CD4-positive, alpha-beta T cell (primary cell): ENCODE measurements around the gene TMEM89. TPM values are rescaled to one million over a fixed set of nuclear protein-coding genes. Genes with fewer than 3 reads are reported as not detected.

Experiments
- ATAC-seq: fragments of 200-7000 bp; cut with Tn5 transposase; one replicate; pipeline ENCODE4 v1.10.0; 2022; ENCODE audit warnings: mild to moderate bottlenecking; ENCODE audit not compliant: poor library complexity
- CTCF ChIA-PET: fragments of 350-600 bp; sonication (Branson Sonifier 250); formaldehyde crosslinking; loops from one replicate; lab custom pipeline; 2021; ENCODE audit warnings: antibody characterized with exemption, inconsistent platforms; lab: Charles Lee
- POLR2A ChIA-PET: fragments of 350-600 bp; sonication (Branson Sonifier 250); formaldehyde crosslinking; loops from one replicate; lab custom pipeline; 2021; ENCODE audit warnings: antibody characterized with exemption, inconsistent platforms; lab: Charles Lee
- DNase-seq, 14 experiments: peaks; one replicate each; pipeline ENCODE4 v3.0.0-alpha.2; 2013 to 2020; ENCODE audit warnings: mixed read lengths in 2 of 14
- H3K27ac ChIP-seq, 2 donors: one replicate each; pipeline versions ENCODE4 v1.5.1 to v1.7.0; 2013; ENCODE audit warnings: low read length in 2 of 2, low read depth in 1 of 2, mild to moderate bottlenecking in 1 of 2
- H3K27me3 ChIP-seq, 2 experiments: 1 replicate in 1 of 2; 2 replicates in 1 of 2; pipeline versions ENCODE4 v1.6.1 to v1.7.0; 2013; ENCODE audit warnings: low read length in 2 of 2, control low read depth in 1 of 2, mild to moderate bottlenecking in 1 of 2, moderate library complexity in 1 of 2; ENCODE audit not compliant: insufficient read depth in 2 of 2, control insufficient read depth in 1 of 2
- H3K36me3 ChIP-seq: one replicate; pipeline ENCODE4 v1.6.1; 2013; ENCODE audit warnings: low read length, control low read depth; ENCODE audit not compliant: insufficient read depth
- H3K4me1 ChIP-seq: one replicate; pipeline ENCODE4 v1.6.1; 2013; ENCODE audit warnings: low read length, control low read depth; ENCODE audit not compliant: insufficient read depth
- H3K4me3 ChIP-seq: one replicate; pipeline ENCODE4 v1.5.1; 2013; ENCODE audit warnings: mild to moderate bottlenecking, low read length, moderate library complexity
- H3K9me3 ChIP-seq, 2 experiments: 1 replicate in 1 of 2; 2 replicates in 1 of 2; pipeline versions ENCODE4 v1.6.1 to v1.7.0; 2013; ENCODE audit warnings: low read length in 2 of 2, mild to moderate bottlenecking in 2 of 2, control low read depth in 1 of 2, moderate library complexity in 1 of 2; ENCODE audit not compliant: control insufficient read depth in 1 of 2, insufficient read depth in 1 of 2
- H3K27ac Mint-ChIP-seq: one replicate; pipeline ENCODE4 v1.8.0; 2020; ENCODE audit warnings: mixed read lengths
- H3K27me3 Mint-ChIP-seq: one replicate; pipeline ENCODE4 v1.8.0; 2021; ENCODE audit warnings: mixed read lengths
- H3K36me3 Mint-ChIP-seq: one replicate; pipeline ENCODE4 v1.8.0; 2021; ENCODE audit warnings: low read depth, mixed read lengths
- H3K4me1 Mint-ChIP-seq: one replicate; pipeline ENCODE4 v1.8.0; 2021; ENCODE audit warnings: low read depth, mixed read lengths
- H3K4me3 Mint-ChIP-seq: one replicate; pipeline ENCODE4 v1.8.0; 2020; ENCODE audit warnings: mild to moderate bottlenecking, mixed read lengths
- H3K9me3 Mint-ChIP-seq: one replicate; pipeline ENCODE4 v1.8.0; 2020; ENCODE audit warnings: mixed read lengths
- CTCF ChIP-seq: fragments of 200-600 bp; IDR thresholded peaks from one replicate; pipeline ENCODE4 v1.8.0; 2022; ENCODE audit warnings: antibody characterized with exemption, mild to moderate bottlenecking
- intact Hi-C, 2 experiments: fragments of 100-400 bp; cut with DNase I in 1 of 2; cut with micrococcal nuclease in 1 of 2; formaldehyde crosslinking; loops; one replicate each; pipeline versions ENCODE4 v1.15.1 to v1.9.0; 2023 to 2025; cut with DNase I, micrococcal nuclease
- total RNA-seq, 174 experiments: library from RNA in 2 of 174; stranded (reverse) in 2 of 174; gene quantifications; one replicate each; pipeline ENCODE4 v1.2.3 and lab custom pipeline; 2021 to 2026

TMEM89 gene
- total RNA-seq, 2 experiments from 2014 or later: not detected

GRCh38 chr3:48617559-48617958, 4.0 kb downstream of the TMEM89 start:
- H3K27ac Mint-ChIP-seq: no peak overlapping the region
- no peaks in the 10 kb centered on the region for H3K36me3 Mint-ChIP-seq
- no peaks in the 10 kb centered on the region for H3K4me1 Mint-ChIP-seq
- intact Hi-C loops: no loop called here
- no peaks in the 10 kb centered on the region for H3K9me3 Mint-ChIP-seq
- Histone ChIP-seq H3K27me3 (no peaks in the 10 kb centered on the region), H3K27ac (no peak overlapping the region), H3K9me3 (peaks cover 20 to 32% of the 10 kb centered on the region in 2 experiments), H3K4me1 (no peaks in the 10 kb centered on the region), H3K4me3 (no peak overlapping the region), H3K36me3 (no peaks in the 10 kb centered on the region)
- DNase-seq: no peak
- CTCF ChIA-PET: no interaction called here
- POLR2A ChIA-PET: no interaction called here
- no peak overlapping the region for H3K4me3 Mint-ChIP-seq
- TF ChIP-seq CTCF: no peak
- no peak for ATAC-seq
- no peaks in the 10 kb centered on the region for H3K27me3 Mint-ChIP-seq

GRCh38 chr3:48614044-48614443, 7.5 kb downstream of the TMEM89 start:
- Mint-ChIP-seq H3K27me3 (no peaks in the 10 kb centered on the region), H3K4me3 (peak overlapping the region; percentile 67), H3K4me1 (peaks cover 7% of the 10 kb centered on the region), H3K27ac (no peak overlapping the region), H3K36me3 (peaks cover 5% of the 10 kb centered on the region), H3K9me3 (no peaks in the 10 kb centered on the region)
- Histone ChIP-seq H3K4me1 (peaks cover 9% of the 10 kb centered on the region), H3K4me3 (no peak overlapping the region), H3K27me3 (no peaks in the 10 kb centered on the region), H3K36me3 (no peaks in the 10 kb centered on the region), H3K9me3 (peaks cover 17 to 20% of the 10 kb centered on the region in 2 experiments), H3K27ac (no peak overlapping the region)
- TF ChIP-seq CTCF: no peak
- intact Hi-C loops: no loop called here
- ATAC-seq (no peak), DNase-seq (peak in 2 of 14 experiments; percentile 39 to 55)
- ChIA-PET POLR2A (no interaction called here), CTCF (interaction anchor here (0.5 kb wide), 1 partner anchor 1153 kb away, joined by 3 read pairs; no protein-coding TSS in a partner anchor)

GRCh38 chr3:48612309-48612708, 9.3 kb downstream of the TMEM89 start:
- POLR2A ChIA-PET: interaction anchor here (0.7 to 1.2 kb wide), 2 partner anchors 56 to 1191 kb away, joined by 3 to 4 read pairs; partner anchors contain the start of gene PFKFB4
- no peak overlapping the region for H3K27ac Mint-ChIP-seq
- TF ChIP-seq CTCF: no peak
- CTCF ChIA-PET: interaction anchor here (0.7 to 1.2 kb wide), 2 partner anchors 74 to 258 kb away, joined by 3 read pairs; partner anchors contain the start of gene NCKIPSD
- no peaks in the 10 kb centered on the region for H3K9me3 Mint-ChIP-seq
- no peak overlapping the region for H3K4me3 ChIP-seq
- peaks cover 21% of the 10 kb centered on the region for H3K4me1 Mint-ChIP-seq
- intact Hi-C loops: no loop called here
- H3K4me3 Mint-ChIP-seq: peak overlapping the region; percentile 60
- peaks cover 21% of the 10 kb centered on the region for H3K36me3 Mint-ChIP-seq
- no peaks in the 10 kb centered on the region for H3K36me3 ChIP-seq
- H3K27ac ChIP-seq: no peak overlapping the region
- peaks cover 22% of the 10 kb centered on the region for H3K4me1 ChIP-seq
- H3K9me3 ChIP-seq: peaks cover 4 to 8% of the 10 kb centered on the region in 2 experiments
- no peaks in the 10 kb centered on the region for H3K27me3 ChIP-seq
- DNase-seq (no peak), ATAC-seq (no peak)
- H3K27me3 Mint-ChIP-seq: no peaks in the 10 kb centered on the region
